ENCODE measurements around the gene FKBP9.
A peak's percentile ranks its signal among the peaks of the same experiment; 100 is the strongest.
"Not testable (repeated sequence)": the region's sequence is repeated elsewhere in the genome, so short reads cannot be mapped to it uniquely, and the experiment has no call there.

Gene FKBP9

DNA sequence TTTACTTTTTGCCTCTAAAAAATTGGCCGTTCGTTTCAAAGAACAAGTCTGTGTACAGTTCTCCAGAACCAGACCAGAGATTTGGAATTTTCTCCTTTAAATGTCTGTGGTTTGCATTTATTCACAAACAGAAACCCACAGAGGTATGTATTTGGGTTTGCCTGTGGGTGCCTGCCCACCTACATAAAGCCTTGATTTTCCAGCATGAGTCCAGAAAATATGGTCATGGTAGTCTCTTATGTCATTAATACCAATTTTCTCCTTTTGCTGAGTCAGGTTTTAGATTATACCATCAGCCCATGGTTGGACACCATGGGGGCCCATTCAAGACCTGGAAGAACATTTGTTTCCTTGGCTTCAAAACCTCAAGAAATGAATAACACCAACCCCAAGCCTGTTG, 22.7 kb downstream of the FKBP9 start:
- not testable (repeated sequence) for H3K27me3 ChIP-seq (ENCODE audit: control insufficient read depth in 2 of 2, insufficient read depth in 2 of 2, low read length in 2 of 2); H3K9me3 ChIP-seq (ENCODE audit: control insufficient read depth in 2 of 2, low read length in 2 of 2); H3K27ac ChIP-seq (ENCODE audit: low read depth in 2 of 2, low read length in 2 of 2); H3K9ac ChIP-seq (ENCODE audit: low read depth in 1 of 2, low read length in 2 of 2); H3K36me3 ChIP-seq (ENCODE audit: control insufficient read depth in 2 of 2, insufficient read depth in 2 of 2, low read length in 2 of 2); H3K4me3 ChIP-seq (ENCODE audit: low read length in 2 of 2); H3K4me1 ChIP-seq (ENCODE audit: control insufficient read depth in 2 of 2, insufficient read depth in 2 of 2, low read length in 2 of 2)

DNA sequence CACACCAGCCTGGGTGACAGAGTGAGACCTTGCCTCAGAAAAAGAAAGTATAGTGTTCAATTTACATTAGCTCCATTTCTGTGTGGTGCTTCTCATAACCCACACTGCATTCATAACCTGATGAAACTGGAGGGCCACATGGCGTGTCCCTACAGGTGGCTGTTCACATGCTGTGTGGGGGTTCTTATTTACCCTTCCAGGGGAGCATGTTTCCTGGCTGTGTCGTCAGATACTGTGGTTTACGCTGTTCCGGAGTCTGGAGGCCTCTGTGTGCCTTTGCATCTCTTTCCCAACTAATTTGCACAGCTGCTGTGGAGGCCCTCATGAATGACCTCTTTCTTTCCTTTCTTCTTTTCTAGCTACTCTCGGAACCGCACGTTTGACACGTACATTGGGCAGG, 30.9 kb downstream of the FKBP9 start:
- not testable (repeated sequence) for H3K36me3 ChIP-seq (ENCODE audit: control insufficient read depth in 2 of 2, insufficient read depth in 2 of 2, low read length in 2 of 2); H3K27ac ChIP-seq (ENCODE audit: low read depth in 2 of 2, low read length in 2 of 2); H3K27me3 ChIP-seq (ENCODE audit: control insufficient read depth in 2 of 2, insufficient read depth in 2 of 2, low read length in 2 of 2); H3K9ac ChIP-seq (ENCODE audit: low read depth in 1 of 2, low read length in 2 of 2); H3K4me1 ChIP-seq (ENCODE audit: control insufficient read depth in 2 of 2, insufficient read depth in 2 of 2, low read length in 2 of 2); H3K9me3 ChIP-seq (ENCODE audit: control insufficient read depth in 2 of 2, low read length in 2 of 2); H3K4me3 ChIP-seq (ENCODE audit: low read length in 2 of 2)

DNA sequence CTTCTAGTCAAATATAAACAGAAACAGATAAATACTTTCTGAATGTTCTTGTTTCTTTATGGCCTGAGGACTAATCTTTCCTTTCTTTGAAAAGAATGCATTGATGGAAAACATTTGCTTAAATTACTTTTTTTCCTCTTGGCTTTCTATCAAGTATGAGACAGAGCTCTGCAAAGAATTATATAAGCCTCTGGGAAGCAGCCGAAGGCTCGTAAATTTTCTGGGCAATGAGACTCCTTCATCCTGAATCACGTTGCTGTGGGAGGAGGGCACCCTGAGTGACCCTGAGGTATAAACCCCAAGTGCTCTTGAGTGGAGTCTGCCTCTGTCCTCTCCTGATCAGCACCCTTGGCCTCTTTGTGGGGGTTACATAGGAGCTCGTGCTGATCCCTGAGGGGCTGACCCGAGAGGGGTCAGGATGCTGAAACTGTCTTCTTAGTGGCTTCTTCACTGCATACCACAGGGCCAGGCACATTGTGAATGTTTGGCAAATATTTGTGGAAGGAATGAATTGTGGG, 33.9 kb downstream of the FKBP9 start:
- not testable (repeated sequence) for H3K36me3 ChIP-seq (ENCODE audit: control insufficient read depth in 2 of 2, insufficient read depth in 2 of 2, low read length in 2 of 2); H3K4me1 ChIP-seq (ENCODE audit: control insufficient read depth in 2 of 2, insufficient read depth in 2 of 2, low read length in 2 of 2); H3K4me3 ChIP-seq (ENCODE audit: low read length in 2 of 2); H3K9ac ChIP-seq (ENCODE audit: low read depth in 1 of 2, low read length in 2 of 2); H3K27me3 ChIP-seq (ENCODE audit: control insufficient read depth in 2 of 2, insufficient read depth in 2 of 2, low read length in 2 of 2); H3K9me3 ChIP-seq (ENCODE audit: control insufficient read depth in 2 of 2, low read length in 2 of 2); H3K27ac ChIP-seq (ENCODE audit: low read depth in 2 of 2, low read length in 2 of 2)

DNA sequence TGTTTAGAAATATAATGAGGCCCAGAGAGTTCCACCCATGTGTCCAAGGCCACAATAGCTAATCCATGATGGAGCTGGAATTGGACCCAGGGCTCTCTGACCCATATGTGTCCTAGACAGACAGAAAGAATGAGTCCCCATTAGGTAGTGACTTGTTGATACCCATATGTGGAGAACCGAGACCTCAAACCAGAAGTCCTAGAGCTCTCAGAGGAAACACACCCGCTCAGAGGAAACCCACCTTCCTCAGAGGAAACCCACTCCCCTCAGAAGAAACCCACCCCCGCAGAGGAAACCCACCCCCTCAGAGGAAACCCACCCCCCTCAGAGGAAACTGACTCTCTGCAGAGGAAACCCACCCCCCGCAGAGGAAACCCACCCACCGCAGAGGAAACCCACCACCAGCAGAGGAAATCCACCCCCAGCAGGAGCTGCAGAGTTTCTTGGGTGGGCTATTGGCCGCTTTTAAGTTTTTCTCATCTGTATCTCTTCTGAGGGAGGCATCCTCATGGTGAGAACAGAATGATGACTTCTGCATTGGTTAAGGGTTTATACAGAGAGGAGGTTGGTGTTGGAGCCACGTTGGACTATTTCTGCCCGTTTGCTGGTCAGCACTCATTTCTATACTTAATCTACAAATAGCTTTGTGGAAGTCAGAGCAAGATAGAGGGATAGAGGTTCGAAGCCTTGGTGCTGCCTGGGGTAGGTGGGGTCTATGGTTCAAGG, 34.9 kb downstream of the FKBP9 start:
- H3K4me1 ChIP-seq (ENCODE audit: control insufficient read depth in 2 of 2, insufficient read depth in 2 of 2, low read length in 2 of 2); H3K27me3 ChIP-seq (ENCODE audit: control insufficient read depth in 2 of 2, insufficient read depth in 2 of 2, low read length in 2 of 2); H3K9me3 ChIP-seq (ENCODE audit: control insufficient read depth in 2 of 2, low read length in 2 of 2); H3K36me3 ChIP-seq (ENCODE audit: control insufficient read depth in 2 of 2, insufficient read depth in 2 of 2, low read length in 2 of 2); H3K9ac ChIP-seq (ENCODE audit: low read depth in 1 of 2, low read length in 2 of 2); H3K4me3 ChIP-seq (ENCODE audit: low read length in 2 of 2): not testable (repeated sequence)
- H3K27ac ChIP-seq (ENCODE audit: low read depth in 2 of 2, low read length in 2 of 2) = peak overlapping the region; percentile 56 to 76

DNA sequence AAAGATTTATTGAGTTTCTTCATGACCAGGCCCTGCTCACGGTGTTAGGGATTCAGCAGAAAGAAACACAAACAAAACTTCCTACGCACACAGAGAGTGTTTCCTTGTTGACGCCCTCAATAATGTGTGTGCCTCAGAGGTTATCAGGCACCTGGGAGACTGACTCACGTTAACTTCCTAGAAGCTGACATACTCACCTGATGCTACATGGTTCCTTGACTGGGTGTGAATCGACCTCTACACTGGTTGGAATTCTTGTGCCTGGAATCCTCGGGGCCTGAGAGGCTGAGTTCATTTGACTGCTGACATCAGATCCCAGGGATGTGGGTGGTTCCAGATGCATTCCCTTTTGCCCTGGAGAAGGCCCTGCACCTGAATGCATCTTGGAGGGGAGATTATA, 35.5 kb downstream of the FKBP9 start:
- H3K4me3 ChIP-seq (ENCODE audit: low read length in 2 of 2); H3K36me3 ChIP-seq (ENCODE audit: control insufficient read depth in 2 of 2, insufficient read depth in 2 of 2, low read length in 2 of 2); H3K9me3 ChIP-seq (ENCODE audit: control insufficient read depth in 2 of 2, low read length in 2 of 2); H3K4me1 ChIP-seq (ENCODE audit: control insufficient read depth in 2 of 2, insufficient read depth in 2 of 2, low read length in 2 of 2); H3K9ac ChIP-seq (ENCODE audit: low read depth in 1 of 2, low read length in 2 of 2); H3K27me3 ChIP-seq (ENCODE audit: control insufficient read depth in 2 of 2, insufficient read depth in 2 of 2, low read length in 2 of 2): not testable (repeated sequence)
- H3K27ac ChIP-seq (ENCODE audit: low read depth in 2 of 2, low read length in 2 of 2) = peak overlapping the region; percentile 56 to 76

DNA sequence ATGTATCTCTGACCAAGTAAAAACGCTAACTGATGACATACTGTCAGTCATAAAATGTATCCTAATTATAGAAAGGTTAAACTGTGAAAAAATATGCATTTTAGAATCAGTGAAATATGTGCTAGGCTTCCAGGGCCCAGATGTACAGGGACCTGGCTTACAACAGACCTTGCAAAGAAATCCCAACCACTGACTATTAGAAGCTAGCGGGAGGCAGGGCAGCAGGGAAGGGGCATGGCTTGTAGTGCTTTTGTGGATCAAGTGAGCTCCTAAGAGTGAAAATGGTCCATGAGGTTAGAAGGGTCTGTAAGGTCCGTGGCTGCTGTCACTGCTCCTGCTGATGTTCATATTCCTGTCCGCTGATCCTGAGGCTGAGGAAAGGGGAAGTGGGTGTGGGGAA, 40.7 kb downstream of the FKBP9 start:
- not testable (repeated sequence) for H3K9me3 ChIP-seq (ENCODE audit: control insufficient read depth in 2 of 2, low read length in 2 of 2); H3K36me3 ChIP-seq (ENCODE audit: control insufficient read depth in 2 of 2, insufficient read depth in 2 of 2, low read length in 2 of 2); H3K27me3 ChIP-seq (ENCODE audit: control insufficient read depth in 2 of 2, insufficient read depth in 2 of 2, low read length in 2 of 2)
- peak overlapping the region in 1 of 2 donors; percentile 59 for H3K9ac ChIP-seq (ENCODE audit: low read depth in 1 of 2, low read length in 2 of 2)
- peak overlapping the region in 1 of 2 donors; percentile 43 for H3K4me3 ChIP-seq (ENCODE audit: low read length in 2 of 2)
- H3K4me1 ChIP-seq (ENCODE audit: control insufficient read depth in 2 of 2, insufficient read depth in 2 of 2, low read length in 2 of 2) = peaks cover 6 to 15% of the 10 kb centered on the region in 2 donors
- peak overlapping the region; percentile 72 to 77 for H3K27ac ChIP-seq (ENCODE audit: low read depth in 2 of 2, low read length in 2 of 2)

DNA sequence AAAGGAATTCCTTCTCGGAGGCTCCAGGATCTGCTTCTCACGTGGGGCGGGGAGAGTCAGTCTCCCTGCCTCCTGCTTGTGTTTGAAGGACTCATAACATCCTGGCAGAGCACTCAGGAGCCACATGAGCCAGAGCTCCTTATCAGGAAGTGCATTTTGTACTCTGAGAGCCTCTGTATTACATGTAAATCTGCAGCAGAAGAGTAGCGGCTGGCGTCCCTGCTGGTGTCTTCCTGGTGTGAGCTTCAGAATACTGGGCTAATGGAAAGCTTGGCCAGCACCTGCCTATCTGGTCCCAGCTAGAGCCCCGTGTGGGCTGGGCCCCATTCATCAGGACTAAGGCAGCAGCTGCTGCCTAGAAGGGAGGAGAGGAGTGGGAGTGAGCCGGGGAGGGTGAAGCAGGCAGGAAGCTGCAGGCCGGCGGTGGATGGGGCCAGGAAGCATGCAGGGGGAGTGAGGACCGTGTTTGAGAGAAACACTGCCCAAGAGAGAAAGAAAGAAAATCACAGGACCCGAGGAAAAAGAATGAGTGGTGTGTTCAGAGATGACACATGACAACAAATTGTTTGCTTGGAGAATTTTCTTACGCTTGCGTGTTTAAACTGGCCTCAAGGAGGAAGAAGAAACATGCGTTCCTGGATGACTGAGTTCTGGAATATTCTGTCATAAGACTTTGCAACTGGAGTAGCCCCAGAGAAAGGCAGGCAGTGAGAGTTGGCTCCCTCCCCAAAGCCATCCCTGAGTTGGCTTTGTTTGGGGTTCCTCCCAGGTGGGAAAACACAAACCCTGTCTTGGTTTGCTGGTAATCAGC, 41.3 kb downstream of the FKBP9 start:
- peaks cover 6 to 15% of the 10 kb centered on the region in 2 donors for H3K4me1 ChIP-seq (ENCODE audit: control insufficient read depth in 2 of 2, insufficient read depth in 2 of 2, low read length in 2 of 2)
- H3K27ac ChIP-seq (ENCODE audit: low read depth in 2 of 2, low read length in 2 of 2) = peak overlapping the region; percentile 72 to 77
- H3K36me3 ChIP-seq (ENCODE audit: control insufficient read depth in 2 of 2, insufficient read depth in 2 of 2, low read length in 2 of 2); H3K9me3 ChIP-seq (ENCODE audit: control insufficient read depth in 2 of 2, low read length in 2 of 2); H3K27me3 ChIP-seq (ENCODE audit: control insufficient read depth in 2 of 2, insufficient read depth in 2 of 2, low read length in 2 of 2): not testable (repeated sequence)
- peak overlapping the region; percentile 20 to 43 for H3K4me3 ChIP-seq (ENCODE audit: low read length in 2 of 2)
- peak overlapping the region in 1 of 2 donors; percentile 59 for H3K9ac ChIP-seq (ENCODE audit: low read depth in 1 of 2, low read length in 2 of 2)

DNA sequence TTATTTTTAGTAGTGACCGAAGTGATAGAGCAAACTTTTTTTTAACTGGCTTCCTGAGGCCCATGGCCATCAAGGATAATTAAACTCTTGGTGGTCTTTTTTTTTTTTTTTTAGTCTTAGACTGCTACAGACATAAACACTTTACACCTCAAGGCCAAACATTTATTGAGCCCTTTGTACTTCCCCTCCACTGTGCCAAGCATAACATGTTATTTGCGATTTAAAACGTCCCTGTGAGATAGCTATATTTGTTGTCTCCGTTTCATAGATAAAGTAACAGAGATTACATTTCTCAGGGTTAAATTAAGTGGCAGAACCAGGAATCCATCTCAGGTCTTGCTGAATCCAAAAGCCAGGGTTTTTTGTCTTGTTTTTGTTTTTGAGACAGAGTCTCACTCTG, 42.1 kb downstream of the FKBP9 start:
- H3K9me3 ChIP-seq (ENCODE audit: control insufficient read depth in 2 of 2, low read length in 2 of 2); H3K4me3 ChIP-seq (ENCODE audit: low read length in 2 of 2); H3K27ac ChIP-seq (ENCODE audit: low read depth in 2 of 2, low read length in 2 of 2); H3K27me3 ChIP-seq (ENCODE audit: control insufficient read depth in 2 of 2, insufficient read depth in 2 of 2, low read length in 2 of 2); H3K9ac ChIP-seq (ENCODE audit: low read depth in 1 of 2, low read length in 2 of 2); H3K36me3 ChIP-seq (ENCODE audit: control insufficient read depth in 2 of 2, insufficient read depth in 2 of 2, low read length in 2 of 2): not testable (repeated sequence)
- peaks cover 6 to 15% of the 10 kb centered on the region in 2 donors for H3K4me1 ChIP-seq (ENCODE audit: control insufficient read depth in 2 of 2, insufficient read depth in 2 of 2, low read length in 2 of 2)

DNA sequence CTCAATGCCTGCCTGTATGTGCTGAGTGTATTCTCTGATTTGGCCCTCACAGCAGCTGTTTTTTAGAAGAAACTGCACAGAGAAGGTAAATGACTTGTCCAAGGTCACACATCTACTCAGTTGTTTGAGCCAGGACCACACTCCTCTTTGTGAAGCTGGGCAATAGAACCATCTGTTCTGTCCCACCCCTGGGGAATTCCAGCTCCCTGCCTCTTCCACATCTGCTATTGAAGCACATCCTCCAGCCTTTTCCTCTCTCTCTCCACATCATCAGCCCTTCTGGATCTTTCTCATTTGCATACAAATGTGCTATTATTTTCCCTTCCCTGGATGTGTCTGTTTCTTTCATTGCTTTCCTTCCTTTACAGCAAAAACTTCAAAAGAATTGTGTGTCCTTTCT, 45.9 kb downstream of the FKBP9 start:
- H3K9me3 ChIP-seq (ENCODE audit: control insufficient read depth in 2 of 2, low read length in 2 of 2); H3K27me3 ChIP-seq (ENCODE audit: control insufficient read depth in 2 of 2, insufficient read depth in 2 of 2, low read length in 2 of 2); H3K4me3 ChIP-seq (ENCODE audit: low read length in 2 of 2); H3K36me3 ChIP-seq (ENCODE audit: control insufficient read depth in 2 of 2, insufficient read depth in 2 of 2, low read length in 2 of 2); H3K27ac ChIP-seq (ENCODE audit: low read depth in 2 of 2, low read length in 2 of 2); H3K9ac ChIP-seq (ENCODE audit: low read depth in 1 of 2, low read length in 2 of 2): not testable (repeated sequence)
- peaks cover 5 to 15% of the 10 kb centered on the region in 2 donors for H3K4me1 ChIP-seq (ENCODE audit: control insufficient read depth in 2 of 2, insufficient read depth in 2 of 2, low read length in 2 of 2)

DNA sequence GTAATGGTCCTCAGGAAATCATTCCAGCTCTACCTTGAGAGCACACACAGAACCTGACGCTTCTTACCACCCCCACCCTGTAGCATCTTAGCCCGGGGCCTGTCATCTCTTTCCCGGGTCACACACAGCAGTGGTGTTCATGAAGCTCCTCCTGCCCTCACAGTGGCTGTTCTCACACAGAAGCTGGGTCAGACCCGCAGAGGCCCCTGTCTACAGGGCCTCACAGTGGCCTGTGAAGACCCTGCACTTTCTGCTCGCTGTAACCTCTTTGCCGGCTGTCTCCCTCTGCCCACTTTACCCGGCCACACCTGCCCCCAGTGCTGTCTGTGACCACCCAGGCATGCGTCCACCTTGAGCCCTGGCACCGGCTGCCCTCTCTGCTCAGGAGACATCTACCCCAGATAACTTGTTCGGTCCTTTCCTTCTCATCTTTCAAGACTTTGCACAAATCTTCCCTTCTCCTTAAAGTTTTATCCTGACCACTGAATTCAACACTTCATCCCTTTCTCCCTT, 46.9 kb downstream of the FKBP9 start:
- not testable (repeated sequence) for H3K4me3 ChIP-seq (ENCODE audit: low read length in 2 of 2); H3K36me3 ChIP-seq (ENCODE audit: control insufficient read depth in 2 of 2, insufficient read depth in 2 of 2, low read length in 2 of 2); H3K9me3 ChIP-seq (ENCODE audit: control insufficient read depth in 2 of 2, low read length in 2 of 2); H3K4me1 ChIP-seq (ENCODE audit: control insufficient read depth in 2 of 2, insufficient read depth in 2 of 2, low read length in 2 of 2); H3K9ac ChIP-seq (ENCODE audit: low read depth in 1 of 2, low read length in 2 of 2); H3K27me3 ChIP-seq (ENCODE audit: control insufficient read depth in 2 of 2, insufficient read depth in 2 of 2, low read length in 2 of 2); H3K27ac ChIP-seq (ENCODE audit: low read depth in 2 of 2, low read length in 2 of 2)
